WTC11 (cell line): ENCODE measurements around the gene MTUS2. TPM values are rescaled to one million over a fixed set of nuclear protein-coding genes. Genes with fewer than 3 reads are reported as not detected.

Experiments
- ATAC-seq: fragments of 200-7000 bp; cut with Tn5 transposase; 2 replicates; pipeline ENCODE4 v1.10.0; 2021; ENCODE audit warnings: mild to moderate bottlenecking, moderate library complexity
- CTCF ChIA-PET: fragments of 300-600 bp; sonication (Branson Sonifier 250); formaldehyde crosslinking; loops from one replicate; lab custom pipeline; 2021; ENCODE audit warnings: antibody characterized with exemption; lab: Charles Lee
- POLR2A ChIA-PET: fragments of 350-600 bp; sonication (Branson Sonifier 250); formaldehyde crosslinking; loops from one replicate; lab custom pipeline; 2021; ENCODE audit warnings: antibody characterized with exemption; lab: Charles Lee
- DNase-seq: peaks from one replicate; pipeline ENCODE4 v3.0.0; 2021; ENCODE audit warnings: low spot score
- H3K27ac Mint-ChIP-seq: 2 replicates; pipeline ENCODE4 v1.8.0; 2021; ENCODE audit warnings: mixed read lengths
- H3K27me3 Mint-ChIP-seq: 2 replicates; pipeline ENCODE4 v1.8.0; 2021; ENCODE audit warnings: low read depth, mild to moderate bottlenecking, moderate library complexity, mixed read lengths
- H3K36me3 Mint-ChIP-seq: 2 replicates; pipeline ENCODE4 v1.8.0; 2021; ENCODE audit warnings: mixed read lengths
- H3K4me1 Mint-ChIP-seq: 2 replicates; pipeline ENCODE4 v1.8.0; 2022; ENCODE audit warnings: mixed read lengths
- H3K4me3 Mint-ChIP-seq: 2 replicates; pipeline ENCODE4 v1.8.0; 2021; ENCODE audit warnings: mild to moderate bottlenecking, moderate library complexity, mixed read lengths
- H3K9me3 Mint-ChIP-seq: 2 replicates; pipeline ENCODE4 v1.8.0; 2021; ENCODE audit warnings: mixed read lengths
- FOXP1 ChIP-seq: sonication (generic); formaldehyde crosslinking; IDR thresholded peaks from 2 replicates; pipeline ENCODE4 v1.8.0; 2022; ENCODE audit warnings: missing genetic modification reagents, mild to moderate bottlenecking, moderate library complexity, borderline replicate concordance
- HMGA2 ChIP-seq: fragments of 250-450 bp; sonication (Bioruptor Pico); IDR thresholded peaks from 2 replicates; pipeline ENCODE4 v1.4.0; 2021; ENCODE audit warnings: mild to moderate bottlenecking, moderate library complexity
- IRF1 ChIP-seq: sonication (generic); formaldehyde crosslinking; IDR thresholded peaks from 2 replicates; pipeline ENCODE4 v1.8.0; 2023; ENCODE audit warnings: missing genetic modification reagents
- JUN ChIP-seq: sonication (generic); formaldehyde crosslinking; IDR thresholded peaks from 2 replicates; pipeline ENCODE4 v1.8.0; 2023; ENCODE audit warnings: mild to moderate bottlenecking, missing genetic modification reagents
- KAT7 ChIP-seq: sonication (generic); formaldehyde crosslinking; IDR thresholded peaks from 2 replicates; pipeline ENCODE4 v1.8.1; 2023; ENCODE audit warnings: missing genetic modification reagents, mild to moderate bottlenecking, borderline replicate concordance
- MXD4 ChIP-seq: fragments of 250-450 bp; sonication (Bioruptor Pico); IDR thresholded peaks from 2 replicates; pipeline ENCODE4 v1.8.0; 2021; ENCODE audit warnings: mild to moderate bottlenecking, moderate library complexity, borderline replicate concordance
- NR1H2 ChIP-seq: sonication (generic); formaldehyde crosslinking; IDR thresholded peaks from 2 replicates; pipeline ENCODE4 v1.9.0; 2021; ENCODE audit warnings: mild to moderate bottlenecking, moderate library complexity, missing genetic modification reagents
- TCF7 ChIP-seq: sonication (generic); formaldehyde crosslinking; IDR thresholded peaks from 2 replicates; pipeline ENCODE4 v1.8.0; 2022; ENCODE audit warnings: mild to moderate bottlenecking, low read depth, missing genetic modification reagents, moderate library complexity
- ZMAT4 ChIP-seq: fragments of 250-450 bp; sonication (Bioruptor Pico); IDR thresholded peaks from 2 replicates; pipeline ENCODE4 v1.9.0; 2021; ENCODE audit warnings: mild to moderate bottlenecking
- ZNF219 ChIP-seq: sonication (generic); formaldehyde crosslinking; IDR thresholded peaks from 2 replicates; pipeline ENCODE4 v1.8.0; 2023; ENCODE audit warnings: missing genetic modification reagents, mild to moderate bottlenecking, borderline replicate concordance
- ZNF416 ChIP-seq: fragments of 250-450 bp; sonication (Bioruptor Pico); IDR thresholded peaks from 2 replicates; pipeline ENCODE4 v1.9.0; 2021; ENCODE audit warnings: mild to moderate bottlenecking, inconsistent platforms
- ZNF423 ChIP-seq: fragments of 250-450 bp; sonication (Bioruptor Pico); IDR thresholded peaks from 2 replicates; pipeline ENCODE4 v2.1.2; 2022; ENCODE audit warnings: mild to moderate bottlenecking, moderate library complexity
- ZNF512 ChIP-seq: sonication (generic); formaldehyde crosslinking; IDR thresholded peaks from 2 replicates; pipeline ENCODE4 v1.8.1; 2022; ENCODE audit warnings: missing genetic modification reagents, borderline replicate concordance
- ZNF671 ChIP-seq: fragments of 250-450 bp; sonication (Bioruptor Pico); IDR thresholded peaks from 2 replicates; pipeline ENCODE4 v1.8.0; 2021; ENCODE audit warnings: mild to moderate bottlenecking
- ZSCAN18 ChIP-seq: fragments of 250-450 bp; sonication (Bioruptor Pico); IDR thresholded peaks from 2 replicates; pipeline ENCODE4 v2.1.2; 2022; ENCODE audit warnings: mild to moderate bottlenecking, moderate library complexity
- total RNA-seq: library from RNA; stranded (reverse); gene quantifications from 3 replicates; pipeline ENCODE4 v1.2.3, GENCODE V29; 2021
- TF ChIP-seq, protein P1 (sequence below): sonication (generic); formaldehyde crosslinking; IDR thresholded peaks from 2 replicates; pipeline ENCODE4 v1.8.1; 2022; ENCODE audit warnings: low read depth, mild to moderate bottlenecking, moderate library complexity, missing genetic modification reagents, borderline replicate concordance
- TF ChIP-seq, protein P2 (sequence below): sonication (generic); formaldehyde crosslinking; IDR thresholded peaks from 2 replicates; pipeline ENCODE4 v1.8.1; 2023; ENCODE audit warnings: mild to moderate bottlenecking, missing genetic modification reagents
- TF ChIP-seq, protein P3 (sequence below): sonication (generic); formaldehyde crosslinking; conservative IDR thresholded peaks from 2 replicates; pipeline ENCODE4 v1.8.1; 2023; ENCODE audit warnings: mild to moderate bottlenecking, low read depth, missing genetic modification reagents, moderate library complexity
- TF ChIP-seq, protein P4 (sequence below): sonication (generic); formaldehyde crosslinking; IDR thresholded peaks from 2 replicates; pipeline ENCODE4 v1.8.0; 2022; ENCODE audit warnings: missing genetic modification reagents
- TF ChIP-seq, protein P5 (sequence below): fragments of 250-450 bp; sonication (Bioruptor Pico); IDR thresholded peaks from 2 replicates; pipeline ENCODE4 v1.9.0; 2021; ENCODE audit warnings: mild to moderate bottlenecking

MTUS2 gene
- total RNA-seq, 1 experiment from 2014 or later = 0.22 TPM

DNA sequence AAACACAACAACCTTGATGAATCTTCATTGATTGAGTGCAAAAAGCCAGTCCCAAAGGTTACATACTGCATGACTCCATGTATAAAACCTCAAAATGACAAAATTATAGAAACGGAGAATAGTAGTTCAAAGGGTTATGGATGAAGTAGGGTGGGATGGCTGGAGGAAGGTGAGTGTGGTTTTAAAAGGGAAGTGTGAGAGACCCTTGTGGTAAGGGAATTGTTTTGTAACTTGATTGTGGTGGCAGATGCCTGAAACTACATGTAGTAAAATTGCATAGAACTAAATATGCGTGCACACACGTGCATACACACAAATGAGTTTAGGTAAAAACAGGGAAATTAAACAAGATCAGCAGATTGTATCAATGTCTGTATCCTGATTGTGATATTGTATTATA, 340.7 kb downstream of the MTUS2 start (continued):
- no peak for TF ChIP-seq HMGA2 (CRISPR knock-in tag)
- TF ChIP-seq, all 79 proteins: peak for 0

GRCh38 chr13:29161676-29162075, 341.5 kb downstream of the MTUS2 start:
- Mint-ChIP-seq H3K27ac (no peak overlapping the region), H3K27me3 (no peaks in the 10 kb centered on the region), H3K4me3 (no peak overlapping the region), H3K36me3 (no peaks in the 10 kb centered on the region), H3K9me3 (no peaks in the 10 kb centered on the region), H3K4me1 (no peaks in the 10 kb centered on the region)
- ChIA-PET POLR2A (no interaction called here), CTCF (no interaction called here)
- ATAC-seq (no peak), DNase-seq (no peak)
- TF ChIP-seq ZSCAN18 (CRISPR knock-in tag) (no peak), MXD4 (CRISPR knock-in tag) (no peak), ZNF512 (CRISPR knock-in tag) (no peak), ZMAT4 (CRISPR knock-in tag) (no peak), IRF1 (CRISPR knock-in tag) (no peak), ZNF671 (CRISPR knock-in tag) (no peak), ZNF423 (CRISPR knock-in tag) (no peak), FOXP1 (CRISPR knock-in tag) (no peak), NR1H2 (CRISPR knock-in tag) (no peak), ZNF416 (no peak), HMGA2 (CRISPR knock-in tag) (no peak), ZNF219 (CRISPR knock-in tag) (no peak), TCF7 (CRISPR knock-in tag) (no peak), JUN (CRISPR knock-in tag) (no peak), KAT7 (CRISPR knock-in tag) (no peak)
- TF ChIP-seq, protein P1, sequence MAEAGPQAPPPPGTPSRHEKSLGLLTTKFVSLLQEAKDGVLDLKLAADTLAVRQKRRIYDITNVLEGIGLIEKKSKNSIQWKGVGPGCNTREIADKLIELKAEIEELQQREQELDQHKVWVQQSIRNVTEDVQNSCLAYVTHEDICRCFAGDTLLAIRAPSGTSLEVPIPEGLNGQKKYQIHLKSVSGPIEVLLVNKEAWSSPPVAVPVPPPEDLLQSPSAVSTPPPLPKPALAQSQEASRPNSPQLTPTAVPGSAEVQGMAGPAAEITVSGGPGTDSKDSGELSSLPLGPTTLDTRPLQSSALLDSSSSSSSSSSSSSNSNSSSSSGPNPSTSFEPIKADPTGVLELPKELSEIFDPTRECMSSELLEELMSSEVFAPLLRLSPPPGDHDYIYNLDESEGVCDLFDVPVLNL (CRISPR knock-in tag) = no peak
- TF ChIP-seq, protein P2, sequence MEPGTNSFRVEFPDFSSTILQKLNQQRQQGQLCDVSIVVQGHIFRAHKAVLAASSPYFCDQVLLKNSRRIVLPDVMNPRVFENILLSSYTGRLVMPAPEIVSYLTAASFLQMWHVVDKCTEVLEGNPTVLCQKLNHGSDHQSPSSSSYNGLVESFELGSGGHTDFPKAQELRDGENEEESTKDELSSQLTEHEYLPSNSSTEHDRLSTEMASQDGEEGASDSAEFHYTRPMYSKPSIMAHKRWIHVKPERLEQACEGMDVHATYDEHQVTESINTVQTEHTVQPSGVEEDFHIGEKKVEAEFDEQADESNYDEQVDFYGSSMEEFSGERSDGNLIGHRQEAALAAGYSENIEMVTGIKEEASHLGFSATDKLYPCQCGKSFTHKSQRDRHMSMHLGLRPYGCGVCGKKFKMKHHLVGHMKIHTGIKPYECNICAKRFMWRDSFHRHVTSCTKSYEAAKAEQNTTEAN (CRISPR knock-in tag) = no peak
- TF ChIP-seq, protein P3, sequence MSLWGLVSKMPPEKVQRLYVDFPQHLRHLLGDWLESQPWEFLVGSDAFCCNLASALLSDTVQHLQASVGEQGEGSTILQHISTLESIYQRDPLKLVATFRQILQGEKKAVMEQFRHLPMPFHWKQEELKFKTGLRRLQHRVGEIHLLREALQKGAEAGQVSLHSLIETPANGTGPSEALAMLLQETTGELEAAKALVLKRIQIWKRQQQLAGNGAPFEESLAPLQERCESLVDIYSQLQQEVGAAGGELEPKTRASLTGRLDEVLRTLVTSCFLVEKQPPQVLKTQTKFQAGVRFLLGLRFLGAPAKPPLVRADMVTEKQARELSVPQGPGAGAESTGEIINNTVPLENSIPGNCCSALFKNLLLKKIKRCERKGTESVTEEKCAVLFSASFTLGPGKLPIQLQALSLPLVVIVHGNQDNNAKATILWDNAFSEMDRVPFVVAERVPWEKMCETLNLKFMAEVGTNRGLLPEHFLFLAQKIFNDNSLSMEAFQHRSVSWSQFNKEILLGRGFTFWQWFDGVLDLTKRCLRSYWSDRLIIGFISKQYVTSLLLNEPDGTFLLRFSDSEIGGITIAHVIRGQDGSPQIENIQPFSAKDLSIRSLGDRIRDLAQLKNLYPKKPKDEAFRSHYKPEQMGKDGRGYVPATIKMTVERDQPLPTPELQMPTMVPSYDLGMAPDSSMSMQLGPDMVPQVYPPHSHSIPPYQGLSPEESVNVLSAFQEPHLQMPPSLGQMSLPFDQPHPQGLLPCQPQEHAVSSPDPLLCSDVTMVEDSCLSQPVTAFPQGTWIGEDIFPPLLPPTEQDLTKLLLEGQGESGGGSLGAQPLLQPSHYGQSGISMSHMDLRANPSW (CRISPR knock-in tag) = no peak
- TF ChIP-seq, protein P4, sequence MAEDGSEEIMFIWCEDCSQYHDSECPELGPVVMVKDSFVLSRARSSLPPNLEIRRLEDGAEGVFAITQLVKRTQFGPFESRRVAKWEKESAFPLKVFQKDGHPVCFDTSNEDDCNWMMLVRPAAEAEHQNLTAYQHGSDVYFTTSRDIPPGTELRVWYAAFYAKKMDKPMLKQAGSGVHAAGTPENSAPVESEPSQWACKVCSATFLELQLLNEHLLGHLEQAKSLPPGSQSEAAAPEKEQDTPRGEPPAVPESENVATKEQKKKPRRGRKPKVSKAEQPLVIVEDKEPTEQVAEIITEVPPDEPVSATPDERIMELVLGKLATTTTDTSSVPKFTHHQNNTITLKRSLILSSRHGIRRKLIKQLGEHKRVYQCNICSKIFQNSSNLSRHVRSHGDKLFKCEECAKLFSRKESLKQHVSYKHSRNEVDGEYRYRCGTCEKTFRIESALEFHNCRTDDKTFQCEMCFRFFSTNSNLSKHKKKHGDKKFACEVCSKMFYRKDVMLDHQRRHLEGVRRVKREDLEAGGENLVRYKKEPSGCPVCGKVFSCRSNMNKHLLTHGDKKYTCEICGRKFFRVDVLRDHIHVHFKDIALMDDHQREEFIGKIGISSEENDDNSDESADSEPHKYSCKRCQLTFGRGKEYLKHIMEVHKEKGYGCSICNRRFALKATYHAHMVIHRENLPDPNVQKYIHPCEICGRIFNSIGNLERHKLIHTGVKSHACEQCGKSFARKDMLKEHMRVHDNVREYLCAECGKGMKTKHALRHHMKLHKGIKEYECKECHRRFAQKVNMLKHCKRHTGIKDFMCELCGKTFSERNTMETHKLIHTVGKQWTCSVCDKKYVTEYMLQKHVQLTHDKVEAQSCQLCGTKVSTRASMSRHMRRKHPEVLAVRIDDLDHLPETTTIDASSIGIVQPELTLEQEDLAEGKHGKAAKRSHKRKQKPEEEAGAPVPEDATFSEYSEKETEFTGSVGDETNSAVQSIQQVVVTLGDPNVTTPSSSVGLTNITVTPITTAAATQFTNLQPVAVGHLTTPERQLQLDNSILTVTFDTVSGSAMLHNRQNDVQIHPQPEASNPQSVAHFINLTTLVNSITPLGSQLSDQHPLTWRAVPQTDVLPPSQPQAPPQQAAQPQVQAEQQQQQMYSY = no peak
- TF ChIP-seq, protein P5, sequence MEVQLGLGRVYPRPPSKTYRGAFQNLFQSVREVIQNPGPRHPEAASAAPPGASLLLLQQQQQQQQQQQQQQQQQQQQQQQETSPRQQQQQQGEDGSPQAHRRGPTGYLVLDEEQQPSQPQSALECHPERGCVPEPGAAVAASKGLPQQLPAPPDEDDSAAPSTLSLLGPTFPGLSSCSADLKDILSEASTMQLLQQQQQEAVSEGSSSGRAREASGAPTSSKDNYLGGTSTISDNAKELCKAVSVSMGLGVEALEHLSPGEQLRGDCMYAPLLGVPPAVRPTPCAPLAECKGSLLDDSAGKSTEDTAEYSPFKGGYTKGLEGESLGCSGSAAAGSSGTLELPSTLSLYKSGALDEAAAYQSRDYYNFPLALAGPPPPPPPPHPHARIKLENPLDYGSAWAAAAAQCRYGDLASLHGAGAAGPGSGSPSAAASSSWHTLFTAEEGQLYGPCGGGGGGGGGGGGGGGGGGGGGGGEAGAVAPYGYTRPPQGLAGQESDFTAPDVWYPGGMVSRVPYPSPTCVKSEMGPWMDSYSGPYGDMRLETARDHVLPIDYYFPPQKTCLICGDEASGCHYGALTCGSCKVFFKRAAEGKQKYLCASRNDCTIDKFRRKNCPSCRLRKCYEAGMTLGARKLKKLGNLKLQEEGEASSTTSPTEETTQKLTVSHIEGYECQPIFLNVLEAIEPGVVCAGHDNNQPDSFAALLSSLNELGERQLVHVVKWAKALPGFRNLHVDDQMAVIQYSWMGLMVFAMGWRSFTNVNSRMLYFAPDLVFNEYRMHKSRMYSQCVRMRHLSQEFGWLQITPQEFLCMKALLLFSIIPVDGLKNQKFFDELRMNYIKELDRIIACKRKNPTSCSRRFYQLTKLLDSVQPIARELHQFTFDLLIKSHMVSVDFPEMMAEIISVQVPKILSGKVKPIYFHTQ (CRISPR knock-in tag) = no peak
